HepG2 (cell line): Measurements from ENCODE around the gene GGNBP2. TPM values are rescaled to one million over a fixed set of nuclear protein-coding genes. Genes with fewer than 3 reads are reported as not detected.

Source experiments
- KAT7 ChIP-seq: IDR thresholded peaks from 2 replicates; pipeline ENCODE4 v1.6.1; 2018; ENCODE audit warnings: borderline replicate concordance, missing compliant biosample characterization
- KDM2A ChIP-seq: sonication (generic); formaldehyde crosslinking; IDR thresholded peaks from 2 replicates; pipeline ENCODE4 v1.4.0; 2020; ENCODE audit warnings: low read depth, missing genetic modification reagents, borderline replicate concordance
- NFYB ChIP-seq: sonication (generic); formaldehyde crosslinking; IDR thresholded peaks from 2 replicates; pipeline ENCODE4 v1.4.0; 2020; ENCODE audit warnings: missing genetic modification reagents
- RCOR2 ChIP-seq: IDR thresholded peaks from 2 replicates; pipeline ENCODE4 v1.6.1; 2016; ENCODE audit warnings: missing biosample characterization, missing genetic modification reagents
- SMAD9 ChIP-seq: sonication (generic); formaldehyde crosslinking; IDR thresholded peaks from 2 replicates; pipeline ENCODE4 v1.5.1; 2020; ENCODE audit warnings: mild to moderate bottlenecking, missing genetic modification reagents
- TRAFD1 ChIP-seq: sonication (generic); formaldehyde crosslinking; IDR thresholded peaks from 2 replicates; pipeline ENCODE4 v1.5.1; 2020; ENCODE audit warnings: missing genetic modification reagents, mild to moderate bottlenecking, borderline replicate concordance
- ZBTB1 ChIP-seq: sonication (generic); formaldehyde crosslinking; IDR thresholded peaks from 2 replicates; pipeline ENCODE4 v1.4.0; 2020; ENCODE audit warnings: missing genetic modification reagents, borderline replicate concordance
- ZNF281 ChIP-seq: sonication (generic); formaldehyde crosslinking; IDR thresholded peaks from 2 replicates; pipeline ENCODE4 v1.4.0; 2020; ENCODE audit warnings: missing genetic modification reagents, borderline replicate concordance
- ZNF607 ChIP-seq: sonication (generic); formaldehyde crosslinking; IDR thresholded peaks from 2 replicates; pipeline ENCODE4 v1.5.1; 2020; ENCODE audit warnings: missing genetic modification reagents, mild to moderate bottlenecking, borderline replicate concordance
- polyA plus RNA-seq, 8 experiments: library from polyadenylated mRNA; depleted of rRNA in 3 of 8; stranded (reverse) in 7 of 8; unstranded in 1 of 8; fragments of >200 nt; fragmentation: Illumina TruSeq in 4 of 8; extraction: Trizol in 4 of 8; gene quantifications; 2 replicates each; pipeline versions ENCODE4 v1.2.1 to v1.2.3, GENCODE V29; 2011 to 2016; ENCODE audit warnings: low read depth in 4 of 8, missing spikeins in 1 of 8, mixed read lengths in 1 of 8; ENCODE audit not compliant: insufficient read depth in 1 of 8
- total RNA-seq, 5 experiments: library from RNA; depleted of rRNA; stranded (reverse); fragments of >200 nt; fragmentation: Illumina TruSeq; extraction: Trizol; gene quantifications; 2 replicates each; pipeline ENCODE4 v1.2.3, GENCODE V29; 2016; ENCODE audit warnings: low read depth in 1 of 5

The GGNBP2 gene
- total and polyA plus RNA-seq, 2 of the 13 experiments (the other 11 are each of a cell fraction or from before 2014, with no cell fraction given), result 53.3 to 84.2 TPM

GRCh38 chr17:36544044-36544306 is 744 bp upstream of the GGNBP2 start (continued):
- TF ChIP-seq ZNF607 (CRISPR knock-in tag), result no peak
- TF ChIP-seq NFYB (CRISPR knock-in tag), result no peak
- peak; percentile 17; the same call in 1 of the 2 replicates for TF ChIP-seq KDM2A (CRISPR knock-in tag)
- TF ChIP-seq TRAFD1 (CRISPR knock-in tag), result no peak
- TF ChIP-seq RCOR2 (CRISPR knock-in tag), result no peak
- TF ChIP-seq ZNF281 (CRISPR knock-in tag), result no peak
- TF ChIP-seq ZBTB1 (CRISPR knock-in tag), result no peak
- no peak for TF ChIP-seq SMAD9 (CRISPR knock-in tag)
- 0 out of 2 replicates have a peak, but pooled peaks have one; percentile 10 for TF ChIP-seq KAT7 (CRISPR knock-in tag)
